Thyroid gland (tissue), 4 donors: ENCODE results near the gene PLXNA3. TPM values are rescaled to one million over a fixed set of nuclear protein-coding genes. Genes with fewer than 3 reads are reported as not detected.

Experiments used
- DNase-seq, 2 donors: peaks; one replicate each; pipeline ENCODE4 v3.0.0-alpha.2; 2019
- H3K27ac ChIP-seq, 3 donors: fragments of 200-600 bp; sonication (generic); 1 replicate in 2 of 3; 2 replicates in 1 of 3; pipeline ENCODE4 v1.5.1; 2016 to 2019; ENCODE audit warnings: mild to moderate bottlenecking in 1 of 3, moderate library complexity in 1 of 3
- H3K27me3 ChIP-seq: fragments of 200-600 bp; sonication (generic); one replicate; pipeline ENCODE4 v1.5.1; 2019
- H3K36me3 ChIP-seq, 2 donors: fragments of 200-600 bp; sonication (generic); one replicate each; pipeline ENCODE4 v1.5.1; 2016 to 2019
- H3K4me1 ChIP-seq, 2 donors: fragments of 200-600 bp; sonication (generic); one replicate each; pipeline ENCODE4 v1.5.1; 2017 to 2019
- H3K4me3 ChIP-seq, 3 donors: fragments of 200-600 bp; sonication (generic); replicated peaks in 1 of 3; 1 replicate in 2 of 3; 2 replicates in 1 of 3; pipeline ENCODE4 v1.5.1; 2016; ENCODE audit warnings: mild to moderate bottlenecking in 1 of 3
- H3K9me3 ChIP-seq: fragments of 200-600 bp; sonication (generic); one replicate; pipeline ENCODE4 v1.5.1; 2017
- POLR2A ChIP-seq, 2 donors: fragments of 450-650 bp; IDR thresholded peaks; one replicate each; pipeline ENCODE4 v1.6.1; 2017; ENCODE audit warnings: antibody characterized with exemption in 2 of 2, mild to moderate bottlenecking in 2 of 2, moderate library complexity in 1 of 2
- WGBS, 2 donors: methylation state at CpG; one replicate each; pipeline ENCODE4 v1.1.5; 2017; 5-methylcytosine and 5-hydroxymethylcytosine counted together
- intact Hi-C: fragments of 100-400 bp; cut with DNase I; formaldehyde crosslinking; loops from one replicate; pipeline ENCODE4 v1.15.1; 2023
- total RNA-seq, 4 donors: library from RNA; depleted of rRNA; stranded (reverse); fragments of >200 nt; gene quantifications; one replicate each; pipeline ENCODE4 v1.2.3, GENCODE V29; 2016
- TF ChIP-seq, protein P1 (sequence below), 6 experiments: fragments of 200-600 bp in 3 of 6; fragments of 450-650 bp in 3 of 6; sonication (generic) in 3 of 6; IDR thresholded peaks; one replicate each; pipeline ENCODE4 v1.5.1; 2016 to 2019; ENCODE audit warnings: antibody characterized with exemption in 6 of 6, mild to moderate bottlenecking in 2 of 6, inconsistent platforms in 1 of 6, moderate library complexity in 1 of 6

PLXNA3 gene
- total RNA-seq, 4 donors from 2014 or later: 3.9 to 20.7 (median 14.1) TPM

DNA sequence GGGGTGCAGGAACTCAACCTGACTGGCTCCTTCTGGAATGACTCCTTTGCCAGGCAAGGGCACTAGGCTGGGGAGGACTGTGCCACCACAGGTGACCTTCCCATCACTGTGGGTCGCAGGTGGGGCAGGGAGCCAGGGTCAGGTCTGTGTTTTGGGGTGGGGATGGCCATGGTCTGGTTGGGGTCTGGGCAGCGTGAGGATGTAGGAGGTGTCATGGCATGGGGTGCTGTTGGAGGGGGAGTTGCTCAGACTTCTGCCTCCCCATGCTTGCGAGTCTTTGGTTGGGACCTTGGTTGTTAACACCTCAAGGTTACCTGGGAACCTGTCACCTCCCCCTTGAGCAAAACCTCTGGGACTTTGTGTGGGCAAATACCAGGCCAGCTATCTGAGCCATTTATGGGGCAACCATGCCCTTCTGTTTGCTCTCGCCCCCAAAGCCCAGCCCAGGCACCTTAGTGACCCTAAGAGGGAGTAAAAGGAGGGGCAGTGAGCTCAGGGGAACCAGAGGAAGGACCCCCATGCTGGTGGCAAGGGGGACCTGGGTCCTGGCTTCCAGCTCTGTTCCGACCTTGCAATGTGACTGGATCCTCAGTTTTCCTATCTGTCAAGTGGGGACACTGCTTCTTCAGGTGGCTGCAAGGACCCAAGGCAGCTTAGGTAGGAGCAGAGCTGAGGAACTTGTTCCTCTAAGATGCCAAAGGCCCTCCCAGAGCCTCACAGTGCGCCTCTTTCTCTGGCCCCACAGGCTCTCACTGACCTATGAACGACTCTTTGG, 23.5 kb upstream of the PLXNA3 start:
- peaks cover 6% of the 10 kb centered on the region in 2 donors for H3K4me1 ChIP-seq
- TF ChIP-seq, protein P1, sequence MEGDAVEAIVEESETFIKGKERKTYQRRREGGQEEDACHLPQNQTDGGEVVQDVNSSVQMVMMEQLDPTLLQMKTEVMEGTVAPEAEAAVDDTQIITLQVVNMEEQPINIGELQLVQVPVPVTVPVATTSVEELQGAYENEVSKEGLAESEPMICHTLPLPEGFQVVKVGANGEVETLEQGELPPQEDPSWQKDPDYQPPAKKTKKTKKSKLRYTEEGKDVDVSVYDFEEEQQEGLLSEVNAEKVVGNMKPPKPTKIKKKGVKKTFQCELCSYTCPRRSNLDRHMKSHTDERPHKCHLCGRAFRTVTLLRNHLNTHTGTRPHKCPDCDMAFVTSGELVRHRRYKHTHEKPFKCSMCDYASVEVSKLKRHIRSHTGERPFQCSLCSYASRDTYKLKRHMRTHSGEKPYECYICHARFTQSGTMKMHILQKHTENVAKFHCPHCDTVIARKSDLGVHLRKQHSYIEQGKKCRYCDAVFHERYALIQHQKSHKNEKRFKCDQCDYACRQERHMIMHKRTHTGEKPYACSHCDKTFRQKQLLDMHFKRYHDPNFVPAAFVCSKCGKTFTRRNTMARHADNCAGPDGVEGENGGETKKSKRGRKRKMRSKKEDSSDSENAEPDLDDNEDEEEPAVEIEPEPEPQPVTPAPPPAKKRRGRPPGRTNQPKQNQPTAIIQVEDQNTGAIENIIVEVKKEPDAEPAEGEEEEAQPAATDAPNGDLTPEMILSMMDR (IDR thresholded peaks at IDR 0.05): no peak
- WGBS, 2 donors: 80% methylated on average over 1 of the region's 7 CpGs; no CpG with 5 or more reads in 1 of the 2 donors
- intact Hi-C loops: loop anchor here (5.0 kb wide), 1 partner anchor 53 kb away; the partner anchor contains the start of gene UBL4A
- H3K27ac ChIP-seq: no peak overlapping the region
- no peaks in the 10 kb centered on the region for H3K9me3 ChIP-seq
- no peak for DNase-seq
- peaks cover 3 to 7% of the 10 kb centered on the region in 2 donors for H3K36me3 ChIP-seq
- H3K27me3 ChIP-seq: no peaks in the 10 kb centered on the region
- H3K4me3 ChIP-seq: no peak overlapping the region

DNA sequence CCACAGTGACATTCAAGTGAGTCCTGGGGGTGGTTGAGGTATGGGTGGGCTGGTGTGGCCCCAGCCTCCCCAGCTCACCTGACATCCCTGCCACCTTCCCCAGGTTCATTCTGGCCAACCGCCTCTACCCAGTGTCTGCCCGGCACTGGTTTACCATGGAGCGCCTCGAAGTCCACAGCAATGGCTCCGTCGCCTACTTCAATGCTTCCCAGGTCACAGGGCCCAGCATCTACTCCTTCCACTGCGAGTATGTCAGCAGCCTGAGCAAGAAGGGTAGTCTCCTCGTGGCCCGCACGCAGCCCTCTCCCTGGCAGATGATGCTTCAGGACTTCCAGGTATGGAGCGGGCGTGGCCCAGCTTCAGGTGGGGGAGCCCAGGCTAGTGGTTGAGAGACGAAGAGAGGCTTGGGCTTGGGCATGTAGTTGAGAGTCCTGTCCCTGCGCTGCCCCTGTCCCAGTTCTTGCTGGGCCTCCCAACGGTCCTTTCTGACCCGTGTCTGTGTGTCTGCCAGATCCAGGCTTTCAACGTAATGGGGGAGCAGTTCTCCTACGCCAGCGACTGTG, 22.8 kb upstream of the PLXNA3 start:
- no peaks in the 10 kb centered on the region for H3K27me3 ChIP-seq
- H3K27ac ChIP-seq: no peak overlapping the region
- no peak for DNase-seq
- TF ChIP-seq POLR2A (IDR thresholded peaks at IDR 0.05): no peak
- TF ChIP-seq, protein P1 (IDR thresholded peaks at IDR 0.05): no peak
- H3K4me1 ChIP-seq: peaks cover 4 to 6% of the 10 kb centered on the region in 2 donors
- H3K36me3 ChIP-seq: peaks cover 3 to 7% of the 10 kb centered on the region in 2 donors
- intact Hi-C loops: loop anchor here (5.0 kb wide), 1 partner anchor 52 kb away; the partner anchor contains the start of gene UBL4A
- WGBS, 2 donors: 95 to 98% methylated on average over 7 to 14 of the region's 19 CpGs
- H3K9me3 ChIP-seq: no peaks in the 10 kb centered on the region
- no peak overlapping the region for H3K4me3 ChIP-seq

DNA sequence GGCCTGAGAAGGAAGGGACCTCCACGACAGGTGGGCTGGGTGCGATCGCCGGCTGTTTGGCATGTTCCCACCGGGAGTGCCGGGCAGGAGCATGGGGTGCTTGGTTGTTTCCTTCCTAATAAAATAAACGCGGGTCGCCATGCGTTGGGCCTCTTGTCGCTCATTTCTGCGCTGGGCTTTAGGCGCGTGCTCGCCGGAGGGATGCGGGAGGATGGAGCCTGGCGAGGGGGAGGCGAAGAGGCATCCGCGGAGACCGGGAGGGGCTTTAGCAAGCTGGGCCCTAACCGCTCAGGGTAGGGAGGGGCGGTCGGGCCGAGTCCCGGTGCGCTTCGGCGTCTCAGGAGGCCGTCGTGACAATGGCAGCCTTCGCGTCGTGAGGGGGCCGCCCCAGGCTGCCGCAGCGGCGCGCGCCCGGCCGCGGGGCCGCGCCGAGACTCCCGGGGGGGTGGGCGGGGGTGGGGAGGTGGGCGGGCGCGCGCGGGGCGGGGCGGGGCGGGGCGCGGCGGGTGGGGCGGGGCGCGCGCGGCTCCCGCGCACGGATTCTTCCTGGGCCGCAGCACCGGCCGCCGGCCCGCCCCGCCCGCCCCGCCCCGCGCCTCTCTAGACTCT, 21.6 kb upstream of the PLXNA3 start:
- peaks cover 4 to 6% of the 10 kb centered on the region in 2 donors for H3K4me1 ChIP-seq
- H3K36me3 ChIP-seq: peaks cover 3 to 10% of the 10 kb centered on the region in 2 donors
- peak overlapping the region in 1 of 3 donors; percentile 56 for H3K4me3 ChIP-seq
- TF ChIP-seq POLR2A (IDR thresholded peaks at IDR 0.05): no peak
- TF ChIP-seq, protein P1 (IDR thresholded peaks at IDR 0.05): no peak
- WGBS, 2 donors: 67% methylated on average over 3 of the region's 78 CpGs; no CpG with 5 or more reads in 1 of the 2 donors
- H3K27ac ChIP-seq: peak overlapping the region; percentile 43 to 78 (median 66)
- intact Hi-C loops: loop anchor here (5.0 kb wide), 1 partner anchor 51 kb away; the partner anchor contains the start of gene UBL4A
- H3K27me3 ChIP-seq: no peaks in the 10 kb centered on the region
- no peaks in the 10 kb centered on the region for H3K9me3 ChIP-seq
- DNase-seq: peak; percentile 27 to 30

DNA sequence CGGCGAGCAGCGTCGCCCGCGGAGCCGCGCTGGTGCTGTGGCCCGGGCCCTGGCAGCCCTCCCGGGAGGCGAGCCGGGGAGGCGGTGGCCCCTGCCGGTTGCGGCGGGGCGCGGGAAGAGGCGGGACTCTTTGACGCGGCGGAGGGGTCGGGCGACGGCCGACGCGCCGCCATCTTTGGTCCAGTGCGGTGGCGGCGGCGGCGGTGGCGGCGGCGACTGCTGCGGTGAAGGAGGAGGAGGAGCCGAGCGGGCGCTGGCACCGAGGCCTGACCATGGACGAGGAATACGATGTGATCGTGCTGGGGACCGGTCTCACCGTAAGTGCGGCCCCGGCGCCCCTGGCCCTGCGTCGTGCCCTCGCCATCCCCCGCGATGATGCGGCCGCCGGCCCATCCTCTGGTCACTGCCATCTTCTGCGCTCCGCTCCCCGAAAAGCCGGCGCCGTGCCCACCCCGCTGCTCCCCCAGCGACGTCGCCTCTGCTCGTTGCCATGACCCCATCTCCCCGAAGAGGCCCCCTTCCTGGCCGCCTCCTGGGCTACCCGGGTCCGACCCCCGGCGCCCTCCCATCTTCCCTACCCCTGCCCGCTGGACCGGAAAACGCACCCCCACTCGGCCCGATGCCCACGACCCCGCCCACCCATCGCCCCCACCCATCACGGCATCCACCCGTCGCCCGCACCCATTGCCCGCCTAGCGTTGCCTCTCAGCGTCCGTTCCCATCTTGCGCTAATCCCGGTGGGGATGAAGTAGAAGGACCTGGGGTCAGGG, 20.9 kb upstream of the PLXNA3 start, which contains the start of gene GDI1:
Gene GDI1, plus strand, starts transcription at position 172 of the 770 bp plus-strand sequence. Its CDS starts 101 bp downstream, at position 273.
- peak; percentile 57 to 59 for DNase-seq
- 2% methylated on average over 9 of the region's 93 CpGs; no CpG with 5 or more reads in 1 of the 2 donors for WGBS, 2 donors
- peak within 1 kb of the TSS in 1 of 3 donors; percentile 56 for H3K4me3 ChIP-seq
- peaks cover 4 to 6% of the 10 kb centered on the region in 2 donors for H3K4me1 ChIP-seq
- H3K27me3 ChIP-seq: no peaks in the 10 kb centered on the region
- intact Hi-C loops: loop anchor here (5.0 kb wide), 1 partner anchor 50 kb away; the partner anchor contains the start of gene UBL4A
- TF ChIP-seq POLR2A (IDR thresholded peaks at IDR 0.05): peak in 1 of 2 donors; percentile 59
- TF ChIP-seq, protein P1 (IDR thresholded peaks at IDR 0.05): no peak
- no peaks in the 10 kb centered on the region for H3K9me3 ChIP-seq
- H3K27ac ChIP-seq: peak within 1 kb of the TSS; percentile 43 to 78 (median 66)
- peaks cover 3 to 10% of the 10 kb centered on the region in 2 donors for H3K36me3 ChIP-seq
